Aorta (tissue), 5 donors: ENCODE measurements around the gene CLEC16A. TPM values are rescaled to one million over a fixed set of nuclear protein-coding genes. Genes with fewer than 3 reads are reported as not detected.

Source experiments
- ATAC-seq: fragments of 200-7000 bp; cut with Tn5 transposase; one replicate; pipeline ENCODE4 v1.9.1; 2022; ENCODE audit warnings: moderate library complexity; ENCODE audit not compliant: low FRiP score
- DNase-seq, 2 donors: peaks; one replicate each; pipeline ENCODE4 v3.0.0-alpha.2; 2020
- H3K27ac ChIP-seq, 2 donors: one replicate each; pipeline ENCODE4 v1.5.1; 2013; ENCODE audit warnings: low read length in 2 of 2, mild to moderate bottlenecking in 2 of 2, moderate library complexity in 2 of 2, control low read depth in 1 of 2, inconsistent platforms in 1 of 2, low read depth in 1 of 2
- H3K27me3 ChIP-seq, 2 donors: one replicate each; pipeline ENCODE4 v1.6.1; 2013; ENCODE audit warnings: control low read depth in 1 of 2, low read length in 1 of 2, mild to moderate bottlenecking in 1 of 2, moderate library complexity in 1 of 2; ENCODE audit not compliant: insufficient read depth in 2 of 2, control insufficient read depth in 1 of 2
- H3K36me3 ChIP-seq, 2 donors: one replicate each; pipeline ENCODE4 v1.6.1; 2013; ENCODE audit warnings: control low read depth in 1 of 2, low read length in 1 of 2, mild to moderate bottlenecking in 1 of 2; ENCODE audit not compliant: insufficient read depth in 2 of 2, control insufficient read depth in 1 of 2
- H3K4me1 ChIP-seq, 2 donors: one replicate each; pipeline ENCODE4 v1.6.1; 2013; ENCODE audit warnings: low read length in 2 of 2, control low read depth in 1 of 2, mild to moderate bottlenecking in 1 of 2, moderate library complexity in 1 of 2; ENCODE audit not compliant: insufficient read depth in 2 of 2, control insufficient read depth in 1 of 2
- H3K4me3 ChIP-seq, 2 donors: one replicate each; pipeline ENCODE4 v1.5.1; 2013; ENCODE audit warnings: low read length in 2 of 2, control low read depth in 1 of 2, mild to moderate bottlenecking in 1 of 2
- H3K9me3 ChIP-seq: one replicate; pipeline ENCODE4 v1.6.1; 2013; ENCODE audit warnings: mild to moderate bottlenecking, low read length; ENCODE audit not compliant: control insufficient read depth
- WGBS, 2 donors: extraction: QIAGEN DNeasy Blood & Tissue Kit; methylation state at CpG; one replicate each; pipeline ENCODE4 v1.1.7; 2013; 5-methylcytosine and 5-hydroxymethylcytosine counted together
- intact Hi-C, 2 donors: fragments of 100-400 bp; cut with DNase I; formaldehyde crosslinking; loops; one replicate each; pipeline versions ENCODE4 v1.14.2 to v1.15.0; 2022
- polyA plus RNA-seq, 2 donors: library from polyadenylated mRNA; stranded (reverse); fragments of 200-250 nt; gene quantifications; one replicate each; pipeline ENCODE4 v1.2.3, GENCODE V29; 2013
- total RNA-seq, 2 donors: library from RNA; stranded (reverse); fragmentation: NEBNext Ultra II Directional; extraction: Animal tissue kit (Norgen Biotek cat#: 25700); gene quantifications; one replicate each; pipeline ENCODE4 v1.2.1, GENCODE V29; 2021
- donor health status: healthy with polysubstance abuse.
- donor health status: Bipolar disorder and iron deficiency.
- donor health status: DM: no; HTN: no; CAD: no.
- donor health status: DM: no; HTN: no; CAD: no.
- donor health status: DM: yes; HTN: yes; CAD: no.

Gene CLEC16A
- total and polyA plus RNA-seq, 4 donors: 5.9 to 28.8 (median 19.0) TPM

GRCh38 chr16:10942352-10943063, 1.9 kb upstream of the CLEC16A start, which contains the start of gene DEXI:
DEXI (minus strand) TSS chr16:10942468; CDS start chr16:10942005, 463 bp downstream.
- peaks cover 5 to 6% of the 10 kb centered on the region in 2 donors for H3K4me1 ChIP-seq
- no peaks in the 10 kb centered on the region for H3K9me3 ChIP-seq
- no peaks in the 10 kb centered on the region for H3K27me3 ChIP-seq
- ATAC-seq (peak; percentile 88), DNase-seq (peak; percentile 97 to 98)
- 5 to 6% methylated on average over 49 to 55 of the region's 55 CpGs for WGBS, 2 donors
- H3K4me3 ChIP-seq: peak within 1 kb of the TSS; percentile 47 to 63
- intact Hi-C loops: no loop called here
- no peaks in the 10 kb centered on the region for H3K36me3 ChIP-seq
- peak within 1 kb of the TSS in 1 of 2 donors; percentile 82 for H3K27ac ChIP-seq

- no peak for ATAC-seq
- peaks cover 5 to 6% of the 10 kb centered on the region in 2 donors for H3K4me1 ChIP-seq
- no peaks in the 10 kb centered on the region for H3K27me3 ChIP-seq
- no peak overlapping the region for H3K4me3 ChIP-seq
- no peak for DNase-seq
- H3K27ac ChIP-seq: peak overlapping the region in 1 of 2 donors; percentile 59
- H3K9me3 ChIP-seq: no peaks in the 10 kb centered on the region
- no peaks in the 10 kb centered on the region for H3K36me3 ChIP-seq
- intact Hi-C loops: no loop called here
- WGBS, 2 donors: 78 to 80% methylated on average over 7 of the region's 7 CpGs
Observed at GRCh38 chr16:10943064-10943353, 1.4 kb upstream of the CLEC16A start.

DNA sequence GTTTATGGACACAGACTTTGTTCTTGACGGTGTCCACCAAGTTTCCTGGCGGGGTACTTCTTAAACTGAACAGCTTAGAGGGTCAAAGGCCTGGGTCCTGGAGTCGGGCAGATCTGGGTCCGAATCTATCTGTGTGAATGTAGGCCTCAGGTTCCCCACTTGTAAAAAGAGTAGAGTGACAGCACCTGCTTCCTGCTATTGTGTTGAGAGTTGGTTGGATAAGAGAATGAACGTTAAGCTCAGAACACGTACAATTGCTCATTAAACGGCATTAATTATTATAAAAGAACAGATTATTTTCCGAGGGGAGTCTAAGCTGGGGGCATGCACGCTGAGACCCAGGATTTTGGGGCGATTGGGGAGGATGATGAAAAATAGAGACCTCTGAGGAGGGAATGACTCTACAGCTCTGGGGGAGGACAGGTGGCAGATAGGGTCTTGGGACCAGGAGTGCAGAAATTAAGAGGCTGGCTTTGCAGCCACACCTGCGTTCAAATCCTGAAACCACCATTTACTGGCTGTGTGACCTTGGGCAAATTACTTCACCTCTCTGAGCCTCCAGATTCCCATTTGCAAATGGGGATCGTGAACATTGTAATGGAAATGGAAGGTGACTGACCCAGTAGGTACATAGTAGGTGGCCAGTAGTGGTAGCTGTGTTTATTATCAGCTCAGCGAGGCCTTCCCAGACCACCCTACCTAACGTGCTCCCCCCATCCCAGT, 862 bp downstream of the CLEC16A start:
- no peaks in the 10 kb centered on the region for H3K9me3 ChIP-seq
- no peaks in the 10 kb centered on the region for H3K27me3 ChIP-seq
- ATAC-seq (no peak), DNase-seq (no peak)
- WGBS, 2 donors: 35 to 39% methylated on average over 14 of the region's 14 CpGs
- H3K4me1 ChIP-seq: peaks cover 0 to 3% of the 10 kb centered on the region in 2 donors
- H3K27ac ChIP-seq: no peak overlapping the region
- intact Hi-C loops: no loop called here
- H3K4me3 ChIP-seq: peak overlapping the region; percentile 73 to 94
- no peaks in the 10 kb centered on the region for H3K36me3 ChIP-seq

DNA sequence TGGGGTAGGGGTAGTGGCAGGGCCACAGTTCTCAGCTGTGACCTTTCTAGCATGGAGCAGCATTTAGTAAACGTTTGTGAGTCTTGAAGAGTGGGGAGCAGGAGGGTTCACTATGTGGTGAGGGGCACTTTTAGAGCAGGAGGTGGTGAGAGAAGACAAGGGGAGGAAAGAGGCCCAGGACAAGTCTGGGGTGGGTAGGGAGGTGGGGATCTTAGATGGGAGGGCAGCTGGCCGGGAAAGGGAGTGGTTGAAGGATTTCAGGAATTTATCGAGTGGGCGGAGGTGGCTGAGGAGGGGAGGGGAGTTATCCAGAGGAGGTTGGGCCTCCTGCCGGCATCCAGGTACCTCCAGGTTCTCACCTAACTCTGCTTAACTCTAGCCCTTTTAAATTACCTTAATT, 1.9 kb downstream of the CLEC16A start:
- Histone ChIP-seq H3K27ac (no peak overlapping the region), H3K36me3 (no peaks in the 10 kb centered on the region), H3K27me3 (no peaks in the 10 kb centered on the region), H3K4me3 (no peak overlapping the region), H3K4me1 (no peaks in the 10 kb centered on the region), H3K9me3 (no peaks in the 10 kb centered on the region)
- no peak for ATAC-seq
- no peak for DNase-seq
- WGBS, 2 donors: 40 to 48% methylated on average over 5 of the region's 5 CpGs
- intact Hi-C loops: no loop called here

DNA sequence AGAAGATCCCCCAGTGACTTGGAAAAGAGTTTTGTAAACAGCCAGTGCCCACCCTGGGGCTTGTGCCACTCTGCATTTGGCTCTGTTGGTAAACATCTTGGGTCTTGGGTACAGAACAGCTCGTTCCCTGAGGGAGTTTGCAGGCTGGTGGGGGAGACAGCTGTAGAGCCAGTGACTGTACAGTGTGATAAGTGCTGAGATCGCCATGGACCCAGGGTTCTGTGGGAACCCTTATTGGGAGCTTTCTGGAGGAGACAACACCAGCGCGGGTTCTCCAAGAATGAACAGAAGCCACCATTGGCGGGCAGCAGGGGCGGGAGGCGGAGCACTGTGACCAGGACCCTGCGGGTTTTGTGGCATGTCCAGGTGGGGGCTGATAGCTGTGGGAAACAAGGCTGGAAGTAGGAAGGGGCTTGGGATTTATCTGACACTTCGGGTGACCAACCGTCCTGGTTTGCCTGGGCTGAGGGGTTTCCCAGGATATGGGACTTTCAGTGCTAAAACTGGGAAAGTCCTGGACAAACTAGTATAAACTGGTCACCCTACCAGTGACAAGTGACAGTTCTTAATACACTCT, 2.9 kb downstream of the CLEC16A start:
- 80 to 82% methylated on average over 10 of the region's 10 CpGs for WGBS, 2 donors
- no peaks in the 10 kb centered on the region for H3K4me1 ChIP-seq
- no peaks in the 10 kb centered on the region for H3K27me3 ChIP-seq
- intact Hi-C loops: no loop called here
- no peak for ATAC-seq
- H3K4me3 ChIP-seq: no peak overlapping the region
- DNase-seq: no peak
- no peaks in the 10 kb centered on the region for H3K36me3 ChIP-seq
- H3K27ac ChIP-seq: no peak overlapping the region
- no peaks in the 10 kb centered on the region for H3K9me3 ChIP-seq

- no peaks in the 10 kb centered on the region for H3K27me3 ChIP-seq
Observed at GRCh38 chr16:10949424-10949970, 5.1 kb downstream of the CLEC16A start.

GRCh38 chr16:10950393-10950792, 6.0 kb downstream of the CLEC16A start:
- no peak overlapping the region for H3K27ac ChIP-seq

More at GRCh38 chr16:10949424-10949970, 5.1 kb downstream of the CLEC16A start:
- intact Hi-C loops: no loop called here
- ATAC-seq (no peak), DNase-seq (peak; percentile 81 to 86)
- H3K36me3 ChIP-seq: no peaks in the 10 kb centered on the region
- no peaks in the 10 kb centered on the region for H3K4me1 ChIP-seq
- no peaks in the 10 kb centered on the region for H3K9me3 ChIP-seq
- WGBS, 2 donors: 67 to 69% methylated on average over 7 of the region's 7 CpGs
- no peak overlapping the region for H3K4me3 ChIP-seq
- H3K27ac ChIP-seq: peak overlapping the region in 1 of 2 donors; percentile 6

GRCh38 chr16:10951026-10951425, 6.7 kb downstream of the CLEC16A start:
- H3K27ac ChIP-seq: no peak overlapping the region
- 81 to 82% methylated on average over 4 of the region's 4 CpGs for WGBS, 2 donors

More at GRCh38 chr16:10950393-10950792, 6.0 kb downstream of the CLEC16A start:
- Histone ChIP-seq H3K27me3 (no peaks in the 10 kb centered on the region), H3K9me3 (no peaks in the 10 kb centered on the region), H3K36me3 (no peaks in the 10 kb centered on the region), H3K4me1 (no peaks in the 10 kb centered on the region), H3K4me3 (no peak overlapping the region)
- intact Hi-C loops: no loop called here
- DNase-seq (no peak), ATAC-seq (no peak)
- 77 to 88% methylated on average over 5 of the region's 5 CpGs for WGBS, 2 donors

More at GRCh38 chr16:10951026-10951425, 6.7 kb downstream of the CLEC16A start:
- no peaks in the 10 kb centered on the region for H3K27me3 ChIP-seq
- no peaks in the 10 kb centered on the region for H3K36me3 ChIP-seq
- H3K4me1 ChIP-seq: no peaks in the 10 kb centered on the region
- H3K9me3 ChIP-seq: no peaks in the 10 kb centered on the region
- intact Hi-C loops: no loop called here
- no peak overlapping the region for H3K4me3 ChIP-seq
- DNase-seq: no peak
- ATAC-seq: no peak
